Measurements from ENCODE around the gene ABCD1. TPM values are rescaled to one million over a fixed set of nuclear protein-coding genes. Genes with fewer than 3 reads are reported as not detected.

Gene ABCD1
- total RNA-seq, 1 experiment from 2014 or later, result 9.1 TPM

GRCh38 chrX:153773218-153773611, 48.6 kb downstream of the ABCD1 start:
- ATAC-seq, result no peak
- CTCF ChIA-PET, result no interaction called here

More at GRCh38 chrX:153773218-153773611, 48.6 kb downstream of the ABCD1 start:
- Mint-ChIP-seq H3K27ac (no peak overlapping the region), H3K9me3 (no peaks in the 10 kb centered on the region), H3K36me3 (no peaks in the 10 kb centered on the region), H3K4me3 (no peak overlapping the region), H3K27me3 (ENCODE audit: low read depth) (no peaks in the 10 kb centered on the region), H3K4me1 (no peaks in the 10 kb centered on the region)
- DNase-seq (ENCODE audit: low spot score), result no peak
- POLR2A ChIA-PET, result no interaction called here
- TF ChIP-seq, protein P1, sequence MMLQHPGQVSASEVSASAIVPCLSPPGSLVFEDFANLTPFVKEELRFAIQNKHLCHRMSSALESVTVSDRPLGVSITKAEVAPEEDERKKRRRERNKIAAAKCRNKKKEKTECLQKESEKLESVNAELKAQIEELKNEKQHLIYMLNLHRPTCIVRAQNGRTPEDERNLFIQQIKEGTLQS (CRISPR knock-in tag; conservative IDR thresholded peaks at IDR 0.05), result no peak
- TF ChIP-seq ZNF671 (CRISPR knock-in tag; IDR thresholded peaks at IDR 0.05), result no peak
- no peak for TF ChIP-seq RELA (CRISPR knock-in tag; IDR thresholded peaks at IDR 0.05; ENCODE audit: borderline replicate concordance)
- TF ChIP-seq JAZF1 (CRISPR knock-in tag; IDR thresholded peaks at IDR 0.05), result no peak
- TF ChIP-seq MAX (CRISPR knock-in tag; IDR thresholded peaks at IDR 0.05), result no peak
- no peak for TF ChIP-seq ERG (CRISPR knock-in tag; IDR thresholded peaks at IDR 0.05)
- no peak for TF ChIP-seq ESRRA (CRISPR knock-in tag; IDR thresholded peaks at IDR 0.05; ENCODE audit: borderline replicate concordance)
- TF ChIP-seq ZSCAN18 (CRISPR knock-in tag; IDR thresholded peaks at IDR 0.05), result no peak
- no peak for TF ChIP-seq IRF2 (CRISPR knock-in tag; IDR thresholded peaks at IDR 0.05; ENCODE audit: borderline replicate concordance, low read depth)
- TF ChIP-seq, protein P2, sequence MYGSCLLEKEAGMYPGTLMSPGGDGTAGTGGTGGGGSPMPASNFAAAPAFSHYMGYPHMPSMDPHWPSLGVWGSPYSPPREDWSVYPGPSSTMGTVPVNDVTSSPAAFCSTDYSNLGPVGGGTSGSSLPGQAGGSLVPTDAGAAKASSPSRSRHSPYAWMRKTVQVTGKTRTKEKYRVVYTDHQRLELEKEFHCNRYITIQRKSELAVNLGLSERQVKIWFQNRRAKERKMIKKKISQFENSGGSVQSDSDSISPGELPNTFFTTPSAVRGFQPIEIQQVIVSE (CRISPR knock-in tag; IDR thresholded peaks at IDR 0.05; ENCODE audit: borderline replicate concordance), result no peak
- TF ChIP-seq SMAD3 (CRISPR knock-in tag; IDR thresholded peaks at IDR 0.05; ENCODE audit: borderline replicate concordance), result no peak
- TF ChIP-seq, protein P3, sequence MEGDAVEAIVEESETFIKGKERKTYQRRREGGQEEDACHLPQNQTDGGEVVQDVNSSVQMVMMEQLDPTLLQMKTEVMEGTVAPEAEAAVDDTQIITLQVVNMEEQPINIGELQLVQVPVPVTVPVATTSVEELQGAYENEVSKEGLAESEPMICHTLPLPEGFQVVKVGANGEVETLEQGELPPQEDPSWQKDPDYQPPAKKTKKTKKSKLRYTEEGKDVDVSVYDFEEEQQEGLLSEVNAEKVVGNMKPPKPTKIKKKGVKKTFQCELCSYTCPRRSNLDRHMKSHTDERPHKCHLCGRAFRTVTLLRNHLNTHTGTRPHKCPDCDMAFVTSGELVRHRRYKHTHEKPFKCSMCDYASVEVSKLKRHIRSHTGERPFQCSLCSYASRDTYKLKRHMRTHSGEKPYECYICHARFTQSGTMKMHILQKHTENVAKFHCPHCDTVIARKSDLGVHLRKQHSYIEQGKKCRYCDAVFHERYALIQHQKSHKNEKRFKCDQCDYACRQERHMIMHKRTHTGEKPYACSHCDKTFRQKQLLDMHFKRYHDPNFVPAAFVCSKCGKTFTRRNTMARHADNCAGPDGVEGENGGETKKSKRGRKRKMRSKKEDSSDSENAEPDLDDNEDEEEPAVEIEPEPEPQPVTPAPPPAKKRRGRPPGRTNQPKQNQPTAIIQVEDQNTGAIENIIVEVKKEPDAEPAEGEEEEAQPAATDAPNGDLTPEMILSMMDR (IDR thresholded peaks at IDR 0.05), result no peak
- TF ChIP-seq, protein P4, sequence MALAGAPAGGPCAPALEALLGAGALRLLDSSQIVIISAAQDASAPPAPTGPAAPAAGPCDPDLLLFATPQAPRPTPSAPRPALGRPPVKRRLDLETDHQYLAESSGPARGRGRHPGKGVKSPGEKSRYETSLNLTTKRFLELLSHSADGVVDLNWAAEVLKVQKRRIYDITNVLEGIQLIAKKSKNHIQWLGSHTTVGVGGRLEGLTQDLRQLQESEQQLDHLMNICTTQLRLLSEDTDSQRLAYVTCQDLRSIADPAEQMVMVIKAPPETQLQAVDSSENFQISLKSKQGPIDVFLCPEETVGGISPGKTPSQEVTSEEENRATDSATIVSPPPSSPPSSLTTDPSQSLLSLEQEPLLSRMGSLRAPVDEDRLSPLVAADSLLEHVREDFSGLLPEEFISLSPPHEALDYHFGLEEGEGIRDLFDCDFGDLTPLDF (CRISPR knock-in tag; IDR thresholded peaks at IDR 0.05), result no peak
- TF ChIP-seq CBFB (CRISPR knock-in tag; IDR thresholded peaks at IDR 0.05; ENCODE audit: low read depth), result no peak
- TF ChIP-seq ARID4B (CRISPR knock-in tag; IDR thresholded peaks at IDR 0.05; ENCODE audit: borderline replicate concordance), result no peak
